Smooth muscle cell (in vitro differentiated cells): ENCODE data around the gene C16orf90. TPM values are rescaled to one million over a fixed set of nuclear protein-coding genes. Genes with fewer than 3 reads are reported as not detected.
A peak's percentile ranks its signal among the peaks of the same experiment; 100 is the strongest.
"Not testable (repeated sequence)": the region's sequence is repeated elsewhere in the genome, so short reads cannot be mapped to it uniquely, and the experiment has no call there.

ENCODE experiments used
- DNase-seq: peaks from one replicate; lab custom pipeline; 2025; ENCODE audit not compliant: unreplicated experiment; lab: John Stamatoyannopoulos, UW
- H2AFZ ChIP-seq: fragments of 200-600 bp; sonication (generic); 2 replicates; pipeline ENCODE4 v1.6.0; 2016; ENCODE audit warnings: antibody characterized with exemption, low read depth, mild to moderate bottlenecking
- H3F3A ChIP-seq: fragments of 200-600 bp; sonication (generic); 2 replicates; pipeline ENCODE4 v1.6.0; 2017; ENCODE audit warnings: antibody characterized with exemption, low read depth
- H3K27ac ChIP-seq: fragments of 200-600 bp; sonication (generic); 2 replicates; pipeline ENCODE4 v1.5.1; 2016; ENCODE audit warnings: low read depth, mild to moderate bottlenecking
- H3K27me3 ChIP-seq: fragments of 200-600 bp; sonication (generic); 2 replicates; pipeline ENCODE4 v1.6.1; 2016; ENCODE audit warnings: low read depth, mild to moderate bottlenecking
- H3K36me3 ChIP-seq: fragments of 200-600 bp; sonication (generic); 2 replicates; pipeline ENCODE4 v1.5.1; 2016; ENCODE audit warnings: low read depth
- H3K4me1 ChIP-seq: fragments of 200-600 bp; sonication (generic); 2 replicates; pipeline ENCODE4 v1.5.1; 2016; ENCODE audit warnings: low read depth
- H3K4me2 ChIP-seq: fragments of 200-600 bp; sonication (generic); 2 replicates; pipeline ENCODE4 v1.6.0; 2016; ENCODE audit warnings: mild to moderate bottlenecking
- H3K4me3 ChIP-seq: fragments of 200-600 bp; sonication (generic); 2 replicates; pipeline ENCODE4 v1.5.1; 2016; ENCODE audit warnings: mild to moderate bottlenecking
- H3K79me2 ChIP-seq: fragments of 200-600 bp; sonication (generic); 2 replicates; pipeline ENCODE4 v1.6.0; 2016; ENCODE audit warnings: low read depth, mild to moderate bottlenecking
- H3K9ac ChIP-seq: fragments of 200-600 bp; sonication (generic); 2 replicates; pipeline ENCODE4 v1.6.0; 2016; ENCODE audit warnings: low read depth
- H3K9me3 ChIP-seq: fragments of 200-600 bp; sonication (generic); replicated peaks from 2 replicates; pipeline ENCODE4 v1.5.1; 2016; ENCODE audit warnings: low read depth
- H4K20me1 ChIP-seq: fragments of 200-600 bp; sonication (generic); 2 replicates; pipeline ENCODE4 v1.6.0; 2016; ENCODE audit warnings: low read depth
- CTCF ChIP-seq: fragments of 200-600 bp; sonication (generic); IDR thresholded peaks from 2 replicates; pipeline ENCODE4 v1.5.1; 2017; ENCODE audit warnings: borderline replicate concordance, mild to moderate bottlenecking, antibody characterized with exemption; ENCODE audit not compliant: insufficient read depth, poor library complexity, severe bottlenecking
- WGBS: methylation state at CpG from one replicate; pipeline ENCODE4 v1.1.7; 2016; ENCODE audit warnings: low lambda C conversion rate; 5-methylcytosine and 5-hydroxymethylcytosine counted together
- polyA plus RNA-seq: library from polyadenylated mRNA; unstranded; fragments of >200 nt; fragmentation: Nextera tagmentation; extraction: Ambion mirVana; gene quantifications from 2 replicates; pipeline ENCODE4 v1.2.1, GENCODE V29; 2016
- total RNA-seq: library from RNA; depleted of rRNA; stranded (reverse); fragments of >200 nt; gene quantifications from 2 replicates; pipeline ENCODE4 v1.2.3, GENCODE V29; 2014

C16orf90 gene
- total and polyA plus RNA-seq, 2 experiments from 2014 or later: not detected

- Histone ChIP-seq H3K4me1 (no peaks in the 10 kb centered on the region), H3K27ac (no peak overlapping the region), H3K27me3 (no peaks in the 10 kb centered on the region), H3K9me3 (no peaks in the 10 kb centered on the region), H2AFZ (no peak overlapping the region), H3K9ac (no peak overlapping the region), H3K4me3 (no peak overlapping the region), H3F3A (no peaks in the 10 kb centered on the region), H3K4me2 (no peak overlapping the region), H4K20me1 (no peaks in the 10 kb centered on the region), H3K79me2 (no peaks in the 10 kb centered on the region), H3K36me3 (no peaks in the 10 kb centered on the region)
- TF ChIP-seq CTCF: no peak
- no peak for DNase-seq
- WGBS: 90% methylated on average over 7 of the region's 7 CpGs
Observed at GRCh38 chr16:3508736-3509135, 13.4 kb upstream of the C16orf90 start.

GRCh38 chr16:3503523-3503922, 8.2 kb upstream of the C16orf90 start:
- H2AFZ ChIP-seq: no peak overlapping the region
- 89% methylated on average over 6 of the region's 6 CpGs for WGBS
- no peak overlapping the region for H3K27ac ChIP-seq
- no peak for TF ChIP-seq CTCF
- H3K36me3 ChIP-seq: no peaks in the 10 kb centered on the region
- H3K9me3 ChIP-seq: no peaks in the 10 kb centered on the region
- no peaks in the 10 kb centered on the region for H3F3A ChIP-seq
- no peak for DNase-seq
- peaks cover 9% of the 10 kb centered on the region for H3K79me2 ChIP-seq
- H3K4me3 ChIP-seq: no peak overlapping the region
- no peaks in the 10 kb centered on the region for H3K27me3 ChIP-seq
- H3K4me1 ChIP-seq: peaks cover 7% of the 10 kb centered on the region
- H3K4me2 ChIP-seq: no peak overlapping the region
- H4K20me1 ChIP-seq: no peaks in the 10 kb centered on the region
- no peak overlapping the region for H3K9ac ChIP-seq

- WGBS: 83% methylated on average over 22 of the region's 22 CpGs
- no peak overlapping the region for H2AFZ ChIP-seq
- TF ChIP-seq CTCF: no peak
Observed at GRCh38 chr16:3501783-3502400, 6.6 kb upstream of the C16orf90 start.

GRCh38 chr16:3501412-3501761, 6.1 kb upstream of the C16orf90 start:
- H3K9ac ChIP-seq: peak overlapping the region; percentile 77
- H3K9me3 ChIP-seq, H3K27me3 ChIP-seq, H3F3A ChIP-seq, DNase-seq, H3K4me1 ChIP-seq, H4K20me1 ChIP-seq, H3K79me2 ChIP-seq, H3K36me3 ChIP-seq: not testable (repeated sequence)
- WGBS: 26% methylated on average over 24 of the region's 24 CpGs
- H3K27ac ChIP-seq: peak overlapping the region; percentile 80
- H3K4me2 ChIP-seq: peak overlapping the region; percentile 86
- H3K4me3 ChIP-seq: peak overlapping the region; percentile 86
- H2AFZ ChIP-seq: peak overlapping the region; percentile 87

More at GRCh38 chr16:3501783-3502400, 6.6 kb upstream of the C16orf90 start:
- no peak overlapping the region for H3K9ac ChIP-seq
- no peaks in the 10 kb centered on the region for H3K9me3 ChIP-seq
- no peaks in the 10 kb centered on the region for H4K20me1 ChIP-seq
- H3K36me3 ChIP-seq: no peaks in the 10 kb centered on the region
- H3K27ac ChIP-seq: no peak overlapping the region
- H3F3A ChIP-seq: no peaks in the 10 kb centered on the region
- DNase-seq: no peak
- H3K27me3 ChIP-seq: no peaks in the 10 kb centered on the region
- peaks cover 9% of the 10 kb centered on the region for H3K79me2 ChIP-seq
- H3K4me2 ChIP-seq: peak overlapping the region; percentile 86
- H3K4me1 ChIP-seq: peaks cover 7% of the 10 kb centered on the region
- peak overlapping the region; percentile 86 for H3K4me3 ChIP-seq
